ENCODE data around the gene ULBP1. TPM values are rescaled to one million over a fixed set of nuclear protein-coding genes. Genes with fewer than 3 reads are reported as not detected.
A peak's percentile ranks its signal among the peaks of the same experiment; 100 is the strongest.

Gene ULBP1
- total and polyA plus RNA-seq, 3 donors from 2014 or later: 2.3 to 5.9 (median 4.7) TPM

GRCh38 chr6:150004101-150004782, 40.5 kb downstream of the ULBP1 start:
- no peak overlapping the region for H3K27ac ChIP-seq
- no peaks in the 10 kb centered on the region for H3K36me3 ChIP-seq (ENCODE audit: low read depth, missing control alignments)
- intact Hi-C loops (cut with DNase I; ENCODE audit: low total_unique reads): no loop called here
- no peaks in the 10 kb centered on the region for H3K9me3 ChIP-seq
- no peaks in the 10 kb centered on the region for H3K27me3 ChIP-seq
- H3K4me3 ChIP-seq: peak overlapping the region; percentile 56 to 69
- H3K4me1 ChIP-seq: peaks cover 7% of the 10 kb centered on the region
- no peak for TF ChIP-seq CTCF (IDR thresholded peaks at IDR 0.05)
- no peak for TF ChIP-seq POLR2A (IDR thresholded peaks at IDR 0.05)
- no peak for DNase-seq
- WGBS, 2 donors: 26 to 43% methylated on average over 14 of the region's 14 CpGs

- no peaks in the 10 kb centered on the region for H3K27me3 ChIP-seq
- peaks cover 7% of the 10 kb centered on the region for H3K4me1 ChIP-seq
- intact Hi-C loops (cut with DNase I; ENCODE audit: low total_unique reads): no loop called here
- WGBS, 2 donors: 2% methylated on average over 45 to 74 of the region's 79 CpGs
- peak overlapping the region in 1 of 2 donors; percentile 15 for H3K27ac ChIP-seq
- no peaks in the 10 kb centered on the region for H3K9me3 ChIP-seq
- DNase-seq: peak; percentile 95
- TF ChIP-seq CTCF (IDR thresholded peaks at IDR 0.05) (no peak), POLR2A (IDR thresholded peaks at IDR 0.05) (no peak)
- no peaks in the 10 kb centered on the region for H3K36me3 ChIP-seq (ENCODE audit: low read depth, missing control alignments)
- H3K4me3 ChIP-seq: peak overlapping the region; percentile 56 to 69
Observed at GRCh38 chr6:150004783-150005717, 41.3 kb downstream of the ULBP1 start.

GRCh38 chr6:150005761-150006651, 42.3 kb downstream of the ULBP1 start:
- H3K36me3 ChIP-seq (ENCODE audit: low read depth, missing control alignments): no peaks in the 10 kb centered on the region
- no peaks in the 10 kb centered on the region for H3K27me3 ChIP-seq
- no peak for DNase-seq
- intact Hi-C loops (cut with DNase I; ENCODE audit: low total_unique reads): no loop called here
- H3K27ac ChIP-seq: peak overlapping the region in 1 of 2 donors; percentile 15
- peak overlapping the region; percentile 56 to 69 for H3K4me3 ChIP-seq
- peaks cover 7% of the 10 kb centered on the region for H3K4me1 ChIP-seq
- 71 to 73% methylated on average over 14 of the region's 14 CpGs for WGBS, 2 donors
- TF ChIP-seq POLR2A (IDR thresholded peaks at IDR 0.05) (no peak), CTCF (IDR thresholded peaks at IDR 0.05) (no peak)
- H3K9me3 ChIP-seq: no peaks in the 10 kb centered on the region

- 65 to 67% methylated on average over 7 of the region's 7 CpGs for WGBS, 2 donors
- H3K27me3 ChIP-seq: no peaks in the 10 kb centered on the region
- H3K27ac ChIP-seq: no peak overlapping the region
- no peak for DNase-seq
- TF ChIP-seq POLR2A (IDR thresholded peaks at IDR 0.05) (no peak), CTCF (IDR thresholded peaks at IDR 0.05) (peak in 1 of 3 experiments; percentile 32)
- H3K9me3 ChIP-seq: no peaks in the 10 kb centered on the region
- H3K36me3 ChIP-seq (ENCODE audit: low read depth, missing control alignments): no peaks in the 10 kb centered on the region
- H3K4me3 ChIP-seq: no peak overlapping the region
- peaks cover 4% of the 10 kb centered on the region for H3K4me1 ChIP-seq
- intact Hi-C loops (cut with DNase I; ENCODE audit: low total_unique reads): no loop called here
Observed at GRCh38 chr6:150006961-150007464, 43.3 kb downstream of the ULBP1 start.

All from testis (tissue), 3 donors.